Neutrophil (primary cell): ENCODE results near the gene TSPAN2.

Experiments
- H3K27ac ChIP-seq: fragments of 200-600 bp; sonication (generic); 2 replicates; pipeline ENCODE4 v1.5.1; 2016; ENCODE audit warnings: mild to moderate bottlenecking, moderate library complexity
- H3K27me3 ChIP-seq: fragments of 200-600 bp; sonication (generic); 2 replicates; pipeline ENCODE4 v1.6.0; 2016; ENCODE audit warnings: mild to moderate bottlenecking
- H3K36me3 ChIP-seq: fragments of 200-600 bp; sonication (generic); 2 replicates; pipeline ENCODE4 v1.5.1; 2017
- H3K4me1 ChIP-seq, 2 experiments: fragments of 200-600 bp in 1 of 2; sonication (generic) in 1 of 2; 1 replicate in 1 of 2; 2 replicates in 1 of 2; pipeline versions ENCODE4 v1.5.1 to v1.6.1; 2013 to 2016; ENCODE audit warnings: low read depth in 1 of 2, low read length in 1 of 2, mild to moderate bottlenecking in 1 of 2, moderate library complexity in 1 of 2; ENCODE audit not compliant: control insufficient read depth in 1 of 2, insufficient read depth in 1 of 2
- H3K4me3 ChIP-seq, 2 experiments: fragments of 200-600 bp in 1 of 2; sonication (generic) in 1 of 2; 1 replicate in 1 of 2; 2 replicates in 1 of 2; pipeline ENCODE4 v1.5.1; 2013 to 2016; ENCODE audit warnings: low read depth in 1 of 2, low read length in 1 of 2, mild to moderate bottlenecking in 1 of 2, moderate library complexity in 1 of 2
- H3K9me3 ChIP-seq: fragments of 200-600 bp; sonication (generic); 2 replicates; pipeline ENCODE4 v1.5.1; 2016
- CTCF ChIP-seq: fragments of 200-600 bp; sonication (generic); IDR thresholded peaks from 2 replicates; pipeline ENCODE4 v1.5.1; 2016; ENCODE audit warnings: antibody characterized with exemption

Gene TSPAN2

GRCh38 chr1:115084902-115085511 is 4.3 kb downstream of the TSPAN2 start:
- H3K36me3 ChIP-seq: no peaks in the 10 kb centered on the region
- no peak overlapping the region for H3K4me3 ChIP-seq
- no peaks in the 10 kb centered on the region for H3K27me3 ChIP-seq
- H3K4me1 ChIP-seq: peaks cover 51 to 69% of the 10 kb centered on the region in 2 experiments
- no peak for TF ChIP-seq CTCF
- H3K9me3 ChIP-seq: no peaks in the 10 kb centered on the region
- H3K27ac ChIP-seq: peak overlapping the region; percentile 14

GRCh38 chr1:115082949-115083348 is 6.4 kb downstream of the TSPAN2 start:
- Histone ChIP-seq H3K27me3 (no peaks in the 10 kb centered on the region), H3K9me3 (no peaks in the 10 kb centered on the region), H3K36me3 (no peaks in the 10 kb centered on the region), H3K4me3 (no peak overlapping the region), H3K27ac (no peak overlapping the region), H3K4me1 (peaks cover 34 to 54% of the 10 kb centered on the region in 2 experiments)
- no peak for TF ChIP-seq CTCF

GRCh38 chr1:115078708-115079107 is 10.6 kb downstream of the TSPAN2 start:
- no peak for TF ChIP-seq CTCF
- H3K4me3 ChIP-seq: no peak overlapping the region
- no peaks in the 10 kb centered on the region for H3K9me3 ChIP-seq
- no peaks in the 10 kb centered on the region for H3K27me3 ChIP-seq
- H3K27ac ChIP-seq: no peak overlapping the region
- H3K4me1 ChIP-seq: peaks cover 17 to 22% of the 10 kb centered on the region in 2 experiments
- no peaks in the 10 kb centered on the region for H3K36me3 ChIP-seq

GRCh38 chr1:115077984-115078330 is 11.3 kb downstream of the TSPAN2 start:
- Histone ChIP-seq H3K36me3 (peaks cover 4% of the 10 kb centered on the region), H3K9me3 (no peaks in the 10 kb centered on the region), H3K4me1 (peaks cover 17 to 22% of the 10 kb centered on the region in 2 experiments), H3K4me3 (no peak overlapping the region), H3K27me3 (no peaks in the 10 kb centered on the region), H3K27ac (no peak overlapping the region)
- no peak for TF ChIP-seq CTCF

- Histone ChIP-seq H3K36me3 (peaks cover 10% of the 10 kb centered on the region), H3K27me3 (no peaks in the 10 kb centered on the region), H3K9me3 (no peaks in the 10 kb centered on the region), H3K4me3 (no peak overlapping the region), H3K27ac (no peak overlapping the region), H3K4me1 (peaks cover 17 to 18% of the 10 kb centered on the region in 2 experiments)
- TF ChIP-seq CTCF: no peak
Measured at GRCh38 chr1:115077286-115077983, 11.9 kb downstream of the TSPAN2 start.
